ENCODE results near the gene CSK. TPM values are rescaled to one million over a fixed set of nuclear protein-coding genes. Genes with fewer than 3 reads are reported as not detected.

CSK gene
- total and polyA plus RNA-seq, 2 donors (not counting 1 experiment from before 2014, with no cell fraction given), result 325 to 651 TPM

- TF ChIP-seq CTCF (IDR thresholded peaks at IDR 0.05) (peak; percentile 61), EZH2 (IDR thresholded peaks at IDR 0.05; ENCODE audit: borderline replicate concordance, insufficient read depth, low read depth, low read length, poor library complexity, severe bottlenecking) (no peak)
- Mint-ChIP-seq H3K4me3 (peak overlapping the region; percentile 93), H3K27ac (peak overlapping the region; percentile 90), H3K27me3 (no peaks in the 10 kb centered on the region), H3K4me1 (peaks cover 91% of the 10 kb centered on the region), H3K9me3 (ENCODE audit: insufficient read depth) (no peaks in the 10 kb centered on the region)
- WGBS (ENCODE audit: insufficient coverage), result 42% methylated on average over 7 of the region's 12 CpGs
- H3K27ac ChIP-seq (ENCODE audit: low read length in 2 of 2), result peak overlapping the region; percentile 90 to 93
- H3K4me1 ChIP-seq (ENCODE audit: control insufficient read depth in 2 of 2, insufficient read depth in 2 of 2, low read length in 2 of 2), result peaks cover 87 to 99% of the 10 kb centered on the region in 2 donors
- H3K9ac ChIP-seq (ENCODE audit: low read length), result peak overlapping the region; percentile 68
- ATAC-seq (ENCODE audit: low read depth) (no peak), DNase-seq (peak; percentile 71)
- H3K36me3 ChIP-seq (replicated peaks in 1 of 2; ENCODE audit: control extremely low read depth in 1 of 2, control insufficient read depth in 1 of 2, extremely low read depth in 1 of 2, insufficient read depth in 2 of 2, low read length in 1 of 2), result peaks cover 0 to 63% of the 10 kb centered on the region in 2 experiments
- ChIA-PET CTCF (interaction anchor here (0.5 to 37.1 kb wide), 17 partner anchors 1 to 390 kb away, joined by 3 to 2548 read pairs (median 3); partner anchors contain the start of genes CSK, FAM219B and LMAN1L), POLR2A (interaction anchor here (0.6 to 15.8 kb wide), 4 partner anchors 11 to 422 kb away, joined by 3 to 572 read pairs (median 4); partner anchors contain the start of genes CSK and MPI)
- H2AFZ ChIP-seq (ENCODE audit: insufficient read depth, low read depth, low read length, poor library complexity, severe bottlenecking), result no peak overlapping the region
- no peaks in the 10 kb centered on the region for H3K9me3 ChIP-seq (ENCODE audit: control extremely low read depth in 1 of 3, control insufficient read depth in 2 of 3, insufficient read depth in 1 of 3, low read length in 2 of 3)
- intact Hi-C loops (cut with micrococcal nuclease), result no loop called here
- H4K20me1 ChIP-seq (ENCODE audit: control insufficient read depth, insufficient read depth, low read length, poor library complexity, severe bottlenecking), result peaks cover 68% of the 10 kb centered on the region
- peak overlapping the region; percentile 91 for H3K4me2 ChIP-seq (replicated peaks; ENCODE audit: low read depth, low read length, poor library complexity, severe bottlenecking)
- H3K79me2 ChIP-seq (ENCODE audit: control insufficient read depth, insufficient read depth, low read length), result peaks cover 91% of the 10 kb centered on the region
- H3K27me3 ChIP-seq (replicated peaks in 1 of 4; ENCODE audit: control extremely low read depth in 1 of 4, control insufficient read depth in 3 of 4, insufficient read depth in 4 of 4, low read length in 3 of 4), result no peaks in the 10 kb centered on the region
- peak overlapping the region in 4 of 5 experiments; percentile 7 to 38 (median 28) for H3K4me3 ChIP-seq (ENCODE audit: control extremely low read depth in 1 of 5, extremely low read depth in 1 of 5, insufficient read depth in 1 of 5, low read depth in 2 of 5, low read length in 4 of 5)
These were observed 11.5 kb downstream of the CSK start for GRCh38 chr15:74793135-74794028.

Measured in B cell (primary cell).